GM19397 (cell line): ENCODE measurements around the gene ADAM19.

ENCODE experiments used
- ATAC-seq: cut with Tn5 transposase; IDR thresholded peaks from one replicate; pipeline ENCODE4 v1.9.1; 2021; ENCODE audit warnings: mild to moderate bottlenecking, moderate library complexity; ENCODE audit not compliant: unreplicated experiment

Gene ADAM19

DNA sequence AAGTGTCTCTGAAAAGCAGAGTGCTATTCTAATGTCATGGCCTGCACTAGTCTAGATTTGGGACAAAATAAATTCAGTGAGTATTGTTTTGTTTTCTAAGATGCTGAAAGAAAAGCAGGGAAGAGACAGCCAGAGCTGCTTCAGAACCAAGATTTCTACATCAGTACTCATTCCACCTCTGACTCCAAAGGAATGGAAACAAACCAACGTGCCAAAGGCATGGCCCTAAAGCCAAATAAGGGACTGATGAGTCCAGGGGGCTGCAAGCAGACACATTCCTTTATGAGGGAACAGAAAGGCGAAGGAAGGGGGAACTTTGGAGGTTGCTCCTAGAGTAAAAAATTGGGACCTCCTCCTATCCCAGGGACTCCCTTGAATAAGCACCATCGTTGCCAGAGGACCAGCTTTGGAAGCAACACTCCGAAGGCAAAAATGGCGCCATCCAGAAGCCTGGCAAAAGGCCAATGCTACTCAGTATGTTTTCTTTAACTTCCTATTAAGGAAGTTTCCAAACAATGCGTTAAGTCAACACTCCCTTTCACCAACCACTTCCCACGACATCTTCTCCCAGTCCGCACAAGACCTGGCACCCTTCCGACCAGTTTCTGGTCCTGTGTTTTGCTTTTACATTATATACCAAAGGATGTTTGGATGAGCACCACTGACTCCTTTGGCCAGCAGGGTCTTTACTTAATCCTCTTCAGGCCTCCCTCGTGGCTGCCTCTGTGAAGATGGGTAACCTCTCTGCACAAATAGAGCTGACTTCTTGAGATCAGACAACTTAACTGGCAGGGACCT lies 31.6 kb downstream of the ADAM19 start:
- no peak for ATAC-seq

DNA sequence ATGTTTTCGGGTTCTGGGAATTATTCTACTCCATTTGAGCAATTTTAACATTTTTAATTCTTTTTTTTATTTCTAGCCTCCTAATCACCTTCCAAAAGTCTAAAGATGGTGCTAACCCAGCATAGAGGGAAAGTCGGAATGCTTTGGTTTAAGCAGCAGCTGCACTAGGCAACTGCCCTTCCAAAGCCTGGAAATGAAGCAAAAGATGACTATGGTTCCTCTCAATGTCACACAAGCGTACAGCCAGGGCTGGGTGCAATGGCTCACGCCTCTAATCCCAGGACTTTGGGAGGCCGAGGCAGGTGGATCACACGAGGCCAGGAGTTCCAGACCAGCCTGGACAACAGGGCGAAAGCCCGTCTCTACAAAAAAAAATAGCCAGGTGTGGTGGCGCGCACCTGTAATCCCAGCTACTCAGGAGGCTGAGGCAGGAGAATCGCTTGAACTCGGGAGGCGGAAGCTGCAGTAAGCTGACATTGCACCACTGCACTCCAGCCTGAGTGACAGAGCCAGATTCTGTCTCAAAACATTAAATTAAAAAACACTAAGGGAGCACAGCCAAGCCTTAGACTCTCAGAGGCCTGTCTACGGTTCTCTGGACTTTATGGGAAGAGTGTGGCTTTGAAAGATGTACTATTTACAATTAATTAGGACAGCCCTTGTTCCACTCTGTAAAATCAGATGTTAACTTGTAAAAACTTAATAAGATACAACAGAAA lies 33.1 kb downstream of the ADAM19 start:
- ATAC-seq: no peak

DNA sequence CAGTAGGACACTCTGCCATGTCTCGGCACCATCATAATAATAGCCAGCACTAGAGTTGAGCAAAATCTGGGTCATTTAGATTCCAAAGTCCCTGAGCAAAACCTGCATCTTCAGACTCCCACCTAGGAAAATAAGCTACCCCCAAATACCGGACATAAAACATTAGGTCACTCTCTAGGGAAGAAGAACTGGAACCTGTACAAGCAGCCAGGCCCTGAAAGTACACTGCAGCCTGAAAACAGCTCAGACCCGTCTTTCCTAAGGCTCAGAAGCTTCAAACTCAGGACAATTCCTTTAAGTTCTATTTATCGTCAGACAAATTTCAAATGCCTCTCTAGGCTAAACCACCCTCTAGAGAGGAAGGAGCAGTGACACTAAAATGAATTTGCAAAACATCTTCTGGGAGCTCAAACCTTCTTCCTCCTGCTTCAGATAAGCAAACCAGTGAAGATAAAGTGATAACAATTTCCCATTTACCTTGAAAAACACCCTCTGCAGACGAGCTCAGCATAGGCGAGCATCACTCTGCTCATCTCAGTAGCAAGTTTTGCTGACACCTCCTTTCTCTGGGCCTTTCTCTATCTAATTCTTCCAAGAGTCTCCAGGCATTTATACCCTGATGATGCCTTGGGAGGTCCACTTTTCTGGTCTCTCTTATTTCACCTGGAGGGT lies 34.0 kb downstream of the ADAM19 start:
- peak; percentile 12 for ATAC-seq

DNA sequence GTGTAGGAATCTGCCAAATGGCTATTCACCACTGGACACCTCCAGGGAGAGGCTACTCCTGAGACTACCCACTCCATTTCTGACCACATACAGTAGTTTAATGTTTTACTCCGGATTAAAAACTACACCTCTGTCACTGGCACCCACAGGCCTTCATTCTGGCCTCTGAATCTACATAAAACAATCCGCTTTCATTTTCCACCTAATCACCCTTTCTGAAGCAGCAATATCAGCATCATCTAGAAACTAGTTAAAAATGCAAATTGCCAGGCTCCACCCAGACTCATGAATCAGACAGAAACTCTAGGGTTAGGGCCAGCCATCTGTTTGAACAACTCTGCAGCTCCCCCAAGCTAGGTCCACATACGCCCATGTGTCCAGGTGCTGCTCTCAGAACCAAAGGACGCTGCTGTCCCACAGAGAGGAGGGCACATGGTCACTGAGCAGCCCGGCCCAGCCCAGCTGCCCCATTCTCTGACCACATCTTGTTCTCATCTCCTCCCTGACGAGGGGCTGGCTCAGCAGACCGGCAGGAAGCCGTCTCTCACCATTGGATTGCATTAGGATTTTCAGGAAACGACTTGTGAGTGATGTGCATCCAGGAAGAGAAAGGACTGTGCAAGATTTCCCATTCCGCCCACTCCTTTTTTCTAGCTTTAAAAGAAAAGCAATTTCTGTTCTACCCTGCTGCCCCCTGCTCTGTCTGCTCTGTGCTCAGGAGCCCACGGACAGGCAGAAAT lies 34.7 kb downstream of the ADAM19 start:
- ATAC-seq: peak; percentile 94

DNA sequence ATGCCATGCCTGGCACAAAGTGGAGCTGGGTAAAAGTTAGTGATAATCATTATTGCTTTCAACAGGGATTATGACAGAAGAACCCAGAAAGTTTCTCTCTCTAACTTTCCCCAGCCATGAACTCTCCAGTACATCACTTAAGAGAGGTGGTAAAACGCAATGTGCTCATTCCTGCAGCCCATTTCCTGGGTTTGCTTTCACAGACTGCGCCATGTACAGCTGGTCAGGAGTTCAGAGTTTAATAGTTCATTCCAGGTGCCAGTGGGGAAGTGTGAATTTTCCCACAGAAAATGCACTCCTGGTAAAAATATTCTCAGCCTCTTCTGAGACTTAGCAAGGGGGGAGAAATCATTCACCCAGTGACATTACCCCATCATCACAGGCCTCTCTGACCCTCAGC lies 35.5 kb downstream of the ADAM19 start:
- no peak for ATAC-seq

DNA sequence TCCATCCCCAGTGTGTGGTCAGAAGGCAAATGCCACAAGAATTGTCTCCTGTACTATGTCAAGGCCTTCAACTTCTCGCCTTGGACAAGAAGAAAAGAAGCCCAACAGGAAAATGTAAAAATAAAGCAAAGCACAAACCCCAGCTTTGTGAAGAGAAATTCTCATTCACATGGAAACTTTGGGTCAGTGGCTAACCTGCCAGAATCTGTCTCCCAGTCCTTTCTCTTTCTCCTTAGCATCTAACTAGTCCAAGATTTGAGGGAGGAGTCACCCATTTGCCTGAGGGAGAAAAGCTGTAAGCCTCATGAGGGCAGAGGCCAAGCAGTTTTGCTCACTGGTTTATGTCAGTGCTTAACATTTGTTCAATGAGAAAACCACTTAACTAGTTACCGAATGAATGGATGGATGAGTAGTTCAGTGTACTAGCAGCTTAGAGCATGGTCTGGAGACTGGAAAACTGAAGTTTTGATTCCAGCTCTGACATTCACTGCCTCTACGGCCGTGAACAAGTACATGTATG lies 36.0 kb downstream of the ADAM19 start:
- no peak for ATAC-seq

DNA sequence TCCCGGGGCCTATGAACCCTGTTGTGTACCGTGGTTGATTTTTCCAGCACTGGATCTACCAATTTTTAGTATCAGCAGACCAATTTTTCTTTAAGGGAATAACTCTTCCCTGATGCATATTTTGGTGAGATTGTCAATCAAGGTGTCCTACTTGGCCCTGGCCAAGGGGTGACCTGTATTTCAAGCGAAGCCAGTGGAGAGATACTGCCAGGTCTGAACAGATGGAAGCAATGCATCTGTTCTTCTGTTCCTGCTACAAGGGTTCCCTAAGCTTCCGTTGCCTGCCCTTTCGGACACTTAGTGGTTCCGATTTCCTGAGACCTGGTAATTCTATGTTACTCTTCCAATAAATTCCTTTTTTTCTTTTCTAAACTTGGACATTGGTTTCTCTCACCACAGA lies 37.3 kb downstream of the ADAM19 start:
- no peak for ATAC-seq

DNA sequence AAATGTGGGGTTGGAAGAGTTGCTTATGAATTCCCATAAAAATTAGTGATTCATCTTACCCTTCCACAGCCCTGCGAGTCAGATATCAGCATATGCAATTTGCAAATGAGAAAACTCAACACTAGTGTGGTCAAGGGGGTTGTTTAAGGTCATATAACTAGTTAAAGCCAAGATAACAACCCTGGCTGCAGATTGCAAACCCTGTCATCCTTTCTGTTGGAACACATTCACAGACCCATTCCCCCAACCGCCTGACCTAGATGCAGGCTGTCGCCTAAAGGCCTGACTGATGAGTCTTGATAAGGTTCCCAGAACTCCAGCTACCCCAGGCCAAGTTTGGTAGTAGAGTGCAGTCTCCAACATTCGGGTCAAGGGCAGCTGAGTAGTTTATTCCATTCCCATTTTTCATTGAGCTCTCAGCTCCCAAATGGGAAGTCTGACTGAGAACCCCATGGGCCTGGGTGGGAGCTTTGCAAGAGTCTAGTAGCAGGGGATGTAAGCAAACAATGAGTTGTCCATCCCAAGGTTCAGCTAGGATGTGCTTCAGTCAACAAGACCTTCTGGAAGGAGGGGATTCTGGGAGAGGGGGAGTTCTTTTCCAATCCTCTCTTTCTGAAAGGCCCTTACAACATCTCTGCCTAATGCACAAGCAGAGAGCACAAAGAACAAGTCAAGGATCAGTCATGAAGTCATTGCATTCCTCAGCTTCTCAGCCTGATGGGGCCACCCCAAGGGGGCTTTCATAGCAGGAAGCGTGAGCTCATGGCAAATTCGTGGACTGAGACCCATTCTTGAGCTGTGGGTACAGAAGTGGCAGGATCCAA lies 40.3 kb downstream of the ADAM19 start:
- no peak for ATAC-seq

DNA sequence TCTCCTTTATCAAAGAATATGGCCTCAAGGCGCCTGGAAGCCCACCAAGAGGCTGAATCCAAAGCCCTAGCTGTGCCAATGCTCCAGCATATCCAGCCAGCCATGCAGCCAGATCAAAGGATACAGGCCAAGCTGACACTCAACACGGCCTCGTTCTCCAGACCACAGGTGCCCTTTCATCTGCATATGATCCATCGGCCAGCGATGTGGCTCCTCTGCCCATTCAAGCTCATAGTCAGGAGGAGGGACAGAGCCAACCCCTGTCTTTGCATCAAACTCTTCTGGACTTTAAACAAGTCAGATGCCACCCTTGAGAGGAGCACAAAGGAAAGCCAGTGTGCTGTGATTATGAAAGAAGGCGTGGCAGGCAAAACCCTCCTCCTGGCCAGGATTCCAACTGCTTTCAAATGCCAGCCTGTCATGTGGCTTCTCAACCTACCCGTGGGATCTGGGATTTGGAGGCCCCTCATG lies 42.5 kb downstream of the ADAM19 start:
- ATAC-seq: no peak

DNA sequence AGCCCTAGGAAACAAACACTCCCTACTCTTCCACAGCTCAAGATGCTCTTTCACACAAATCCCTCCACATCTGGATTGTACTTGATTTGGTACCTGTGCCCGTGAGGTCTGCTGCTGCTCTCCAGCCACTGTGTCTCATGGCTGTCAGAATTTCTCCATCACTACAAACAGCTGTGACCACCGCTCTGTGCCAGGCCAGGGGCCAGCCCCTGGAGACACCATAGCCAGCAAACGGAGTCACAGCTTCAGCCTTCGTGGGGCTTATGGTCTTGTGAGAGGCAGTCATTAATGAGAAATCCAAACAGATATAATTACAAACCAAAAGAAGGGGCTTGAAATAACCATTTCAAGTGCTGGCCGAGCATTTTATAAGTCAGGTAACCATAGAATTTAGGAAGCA lies 43.6 kb downstream of the ADAM19 start:
- ATAC-seq: no peak

DNA sequence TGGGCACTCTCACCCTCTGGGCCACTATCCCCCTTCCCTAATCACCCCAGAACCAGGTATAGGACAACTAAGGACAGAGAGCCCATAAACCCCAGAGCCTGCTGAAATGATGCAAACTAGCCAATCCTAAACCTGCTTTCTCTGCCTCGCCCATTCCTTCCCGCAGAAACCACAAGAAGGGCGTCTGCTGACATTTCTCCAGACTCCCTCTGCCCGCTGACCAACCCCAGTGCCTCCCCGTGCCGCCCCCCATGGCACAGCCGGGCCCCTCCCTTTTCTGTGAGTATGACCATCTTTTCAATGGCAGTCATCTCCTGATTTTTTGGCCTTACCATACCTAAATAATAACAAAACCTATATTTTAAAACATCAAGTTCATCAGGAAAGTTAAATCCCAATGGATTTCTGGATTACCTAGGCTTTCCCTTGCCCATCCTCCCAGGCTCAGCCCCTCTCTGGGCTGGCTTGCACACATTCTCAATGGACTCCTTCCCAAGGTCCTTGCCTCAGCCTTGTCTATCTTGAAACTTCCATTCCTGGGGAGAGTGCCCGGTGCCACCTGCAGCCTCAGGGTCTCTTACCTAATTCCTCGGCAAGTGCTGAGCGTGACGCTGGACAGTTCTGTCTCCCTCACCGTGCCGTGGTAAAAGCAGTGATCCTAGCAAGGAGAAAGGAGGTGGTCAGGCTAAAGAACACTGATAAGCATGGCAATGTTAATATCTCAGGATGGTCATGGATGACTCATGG lies 45.2 kb downstream of the ADAM19 start:
- no peak for ATAC-seq

DNA sequence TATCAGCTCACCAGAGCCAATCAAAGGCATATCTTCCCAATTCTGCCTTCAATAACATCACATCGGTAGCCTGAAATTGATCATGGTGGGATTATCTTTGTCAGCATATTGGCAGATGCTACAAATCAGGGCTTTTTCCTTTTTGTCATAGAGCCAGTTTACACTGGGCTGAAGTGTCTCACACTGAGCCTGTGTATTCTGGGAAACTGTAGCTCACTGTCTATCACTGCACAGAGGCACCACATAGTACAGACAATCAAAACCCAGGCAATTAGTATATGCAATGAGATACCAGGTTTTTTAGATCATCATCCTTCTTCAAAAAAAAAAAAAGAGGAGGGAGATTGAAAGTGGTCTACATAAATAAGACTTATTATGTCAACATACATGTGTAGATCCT lies 46.6 kb downstream of the ADAM19 start:
- ATAC-seq: no peak

DNA sequence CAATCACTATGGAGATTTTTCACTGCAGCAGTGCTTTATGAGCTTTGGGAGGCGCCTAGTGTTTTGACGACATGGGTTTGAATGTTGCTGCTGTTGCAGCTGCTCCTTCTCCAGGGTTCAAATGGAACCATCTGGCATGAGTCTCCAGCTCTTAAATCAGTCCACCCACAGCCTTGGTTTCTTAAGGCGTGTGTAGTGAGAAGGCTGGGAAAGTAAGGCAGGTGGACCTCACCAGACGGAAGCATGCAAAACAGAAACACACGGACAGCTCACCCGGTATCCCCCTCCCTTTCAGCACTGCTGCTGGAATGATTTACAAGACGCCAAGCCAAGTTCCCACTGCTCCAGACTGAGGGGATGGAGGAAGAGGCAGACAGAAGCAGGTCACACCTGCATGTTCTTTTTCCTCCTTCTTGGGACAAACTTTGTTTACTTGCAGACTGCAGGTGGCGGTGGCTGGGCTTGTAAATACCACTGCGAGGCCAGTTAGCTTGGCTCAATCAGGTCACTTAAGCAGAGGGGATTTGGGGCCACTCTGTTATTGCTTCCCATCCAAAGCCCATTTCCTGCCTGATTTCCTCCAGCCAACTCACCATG lies 47.4 kb downstream of the ADAM19 start:
- no peak for ATAC-seq

DNA sequence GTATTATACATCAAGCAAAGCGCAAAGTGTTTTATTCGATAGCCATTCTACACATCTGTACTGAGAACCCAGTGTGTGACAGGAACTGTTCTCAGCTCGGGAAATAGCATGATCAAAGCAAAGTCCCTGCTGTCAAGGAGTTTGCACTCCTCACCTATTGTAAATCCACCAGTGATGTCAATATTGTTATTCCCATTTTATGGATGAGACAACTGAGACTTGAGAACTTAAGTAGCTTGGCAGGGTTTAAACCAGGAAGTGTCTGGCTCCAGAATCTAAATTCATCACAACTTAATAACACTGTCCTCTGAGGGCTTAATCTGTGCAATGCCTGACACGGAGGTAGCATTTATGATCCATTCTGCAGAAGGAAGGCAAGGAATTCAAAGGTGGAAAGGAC lies 50.7 kb downstream of the ADAM19 start:
- no peak for ATAC-seq

DNA sequence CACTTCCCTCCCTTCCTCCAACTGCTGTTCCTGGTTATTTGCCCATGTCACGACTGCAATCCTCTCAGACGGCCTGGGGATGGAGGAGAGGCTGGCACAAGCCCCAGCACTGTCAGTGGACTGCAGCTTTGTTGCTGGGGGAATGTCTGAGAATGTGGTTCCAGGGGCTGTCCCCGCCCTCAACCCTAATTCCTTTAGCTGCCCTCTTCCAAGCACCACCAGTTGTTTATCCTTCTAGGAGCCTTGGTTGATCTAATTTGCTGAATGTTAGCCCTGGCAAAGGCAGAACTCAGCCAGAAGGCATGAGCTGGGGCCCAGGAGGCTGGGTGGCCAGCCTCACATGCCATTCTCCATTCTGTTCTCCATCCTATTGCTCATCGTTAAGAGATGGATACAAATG lies 51.6 kb downstream of the ADAM19 start:
- no peak for ATAC-seq

DNA sequence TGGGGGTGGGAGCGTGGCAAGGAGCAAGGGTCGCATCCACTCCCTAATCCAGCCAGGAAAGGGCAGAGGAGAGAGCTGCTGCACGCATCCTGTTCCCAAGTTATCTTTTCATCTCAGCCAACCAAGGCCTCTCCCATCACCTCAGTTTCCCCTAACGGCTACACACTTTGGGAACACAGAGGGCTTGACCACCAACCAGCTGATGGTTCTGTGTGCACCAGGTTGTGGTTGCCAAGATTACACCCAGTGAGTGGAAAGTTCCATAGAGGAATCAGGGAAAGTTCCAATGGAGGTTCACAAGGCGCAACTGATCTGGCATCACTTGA lies 53.9 kb downstream of the ADAM19 start:
- no peak for ATAC-seq

DNA sequence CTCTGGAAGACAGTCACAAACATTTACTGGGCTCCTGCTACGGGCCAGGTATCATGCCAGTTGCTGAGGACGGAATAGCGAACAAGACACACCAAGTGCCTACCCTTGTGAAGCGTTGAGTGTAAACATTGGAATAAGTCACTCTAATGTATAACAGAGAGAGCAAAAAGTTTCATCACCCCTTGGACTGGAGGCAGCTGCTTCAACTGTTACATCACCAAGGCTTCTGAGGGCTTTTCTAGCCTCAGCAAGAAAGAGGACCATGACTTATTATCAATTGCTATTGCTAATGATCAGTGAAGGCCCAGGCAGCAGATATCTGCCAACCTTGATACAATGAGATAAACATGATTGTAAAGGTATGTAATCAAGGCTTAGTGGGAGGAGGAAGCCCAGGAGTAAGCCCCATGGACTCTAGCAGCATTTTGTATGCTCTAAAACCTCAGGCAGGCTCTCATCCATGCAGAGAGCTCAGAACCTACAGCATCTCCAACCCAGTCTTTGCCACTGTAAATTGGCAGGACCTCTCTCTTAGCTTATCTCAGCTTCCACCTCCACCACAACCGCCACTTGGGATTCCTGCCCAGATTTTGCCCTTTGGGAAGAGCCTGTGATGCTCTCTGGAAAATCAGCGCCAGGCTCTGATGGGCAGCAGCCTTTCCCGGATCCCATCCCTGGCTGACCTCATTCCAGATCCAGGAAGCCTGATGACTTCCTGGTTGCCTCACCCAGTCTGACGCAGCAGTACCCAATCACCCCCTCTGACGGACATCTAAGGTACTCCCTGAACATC lies 54.5 kb downstream of the ADAM19 start:
- no peak for ATAC-seq

DNA sequence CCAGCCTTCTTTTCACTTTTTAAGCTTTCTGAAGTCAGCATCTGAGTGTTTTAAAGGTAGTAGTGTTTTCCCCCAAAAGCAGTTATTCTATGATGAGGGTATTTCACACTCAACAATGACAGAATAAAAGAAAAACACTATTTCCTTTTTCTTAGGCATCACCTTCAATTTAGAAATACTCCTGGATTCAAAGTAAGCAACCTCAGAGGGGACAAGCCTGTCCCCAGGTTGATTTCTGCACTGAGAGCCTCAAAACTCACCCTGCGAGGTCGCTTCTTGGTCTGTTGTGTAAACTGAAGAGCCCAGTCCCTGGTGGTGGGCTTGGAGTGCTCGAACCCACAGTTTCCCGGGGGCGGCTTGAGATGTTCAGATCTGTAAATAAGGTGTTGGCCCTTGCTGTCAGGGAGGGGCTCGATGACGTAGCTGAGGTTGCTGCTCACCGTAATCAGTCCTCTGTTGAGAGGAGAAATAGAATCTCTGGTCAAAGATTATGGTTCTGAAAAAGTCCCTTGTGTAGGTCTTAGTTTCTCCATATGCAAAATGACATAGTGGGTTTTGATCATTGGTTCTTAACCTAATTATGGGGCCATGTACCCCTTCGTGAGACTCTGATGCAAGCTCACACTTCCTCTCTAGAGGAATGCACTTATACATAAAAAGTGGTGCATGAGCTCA lies 55.9 kb downstream of the ADAM19 start:
- ATAC-seq: no peak
